GM12878 (cell line): ENCODE measurements around the gene MCFD2. TPM values are rescaled to one million over a fixed set of nuclear protein-coding genes. Genes with fewer than 3 reads are reported as not detected.
A peak's percentile ranks its signal among the peaks of the same experiment; 100 is the strongest.

Source experiments
- BHLHE40 ChIP-seq, 2 experiments: fragments of 450-650 bp in 1 of 2; IDR thresholded peaks; 2 replicates each; pipeline ENCODE4 v1.6.1; 2011 to 2017; ENCODE audit warnings: low read depth in 2 of 2, borderline replicate concordance in 1 of 2, improper control_type of control experiment in 1 of 2, low read length in 1 of 2, mild to moderate bottlenecking in 1 of 2
- CHD4 ChIP-seq: fragments of 200-600 bp; sonication (generic); IDR thresholded peaks from 2 replicates; pipeline ENCODE4 v1.6.1; 2016; ENCODE audit warnings: mild to moderate bottlenecking
- CREM ChIP-seq: IDR thresholded peaks from 2 replicates; pipeline ENCODE4 v1.6.1; 2014; ENCODE audit warnings: antibody characterized with exemption, low read depth
- CUX1 ChIP-seq: IDR thresholded peaks from 2 replicates; pipeline ENCODE4 v1.6.1; 2012; ENCODE audit warnings: improper control_type of control experiment, low read depth, low read length; ENCODE audit not compliant: insufficient replicate concordance
- KDM1A ChIP-seq: fragments of 200-600 bp; sonication (generic); IDR thresholded peaks from 2 replicates; pipeline ENCODE4 v1.6.1; 2016; ENCODE audit warnings: borderline replicate concordance
- LARP7 ChIP-seq: fragments of 450-650 bp; IDR thresholded peaks from 2 replicates; pipeline ENCODE4 v1.6.1; 2017; ENCODE audit warnings: mild to moderate bottlenecking
- MXI1 ChIP-seq: fragments of 150-350 bp; IDR thresholded peaks from 2 replicates; pipeline ENCODE4 v1.6.1; 2011; ENCODE audit warnings: low read depth, mild to moderate bottlenecking, inconsistent platforms, low read length, improper control_type of control experiment
- MYC ChIP-seq: IDR thresholded peaks from 2 replicates; pipeline ENCODE4 v1.6.1; 2011; ENCODE audit warnings: mild to moderate bottlenecking, low read length, moderate library complexity, inconsistent platforms; ENCODE audit not compliant: insufficient read depth, insufficient replicate concordance, insufficient read length, severe bottlenecking
- NBN ChIP-seq: fragments of 450-650 bp; IDR thresholded peaks from 2 replicates; pipeline ENCODE4 v1.6.1; 2016
- PAX5 ChIP-seq: IDR thresholded peaks from 2 replicates; pipeline ENCODE4 v1.6.1; 2011; ENCODE audit warnings: low read depth, low read length, borderline replicate concordance
- POLR2A ChIP-seq: IDR thresholded peaks from 2 replicates; pipeline ENCODE4 v1.6.1; 2011; ENCODE audit warnings: low read depth, mild to moderate bottlenecking, low read length
- RELB ChIP-seq: fragments of 450-650 bp; IDR thresholded peaks from 2 replicates; pipeline ENCODE4 v1.6.1; 2017; ENCODE audit warnings: low read depth, mild to moderate bottlenecking, moderate library complexity
- SKIL ChIP-seq: fragments of 450-650 bp; IDR thresholded peaks from 2 replicates; pipeline ENCODE4 v1.6.1; 2017; ENCODE audit warnings: mild to moderate bottlenecking, low read depth, inconsistent platforms; ENCODE audit not compliant: poor library complexity, severe bottlenecking
- STAT3 ChIP-seq: IDR thresholded peaks from 2 replicates; pipeline ENCODE4 v1.6.1; 2011; ENCODE audit warnings: low read depth, low read length, improper control_type of control experiment
- TCF7 ChIP-seq: IDR thresholded peaks from 2 replicates; pipeline ENCODE4 v1.6.1; 2014; ENCODE audit warnings: antibody characterized with exemption, borderline replicate concordance
- ZNF592 ChIP-seq: fragments of 450-650 bp; IDR thresholded peaks from 2 replicates; pipeline ENCODE4 v1.6.1; 2017; ENCODE audit warnings: mild to moderate bottlenecking, moderate library complexity
- polyA plus RNA-seq, 11 experiments: library from polyadenylated mRNA; depleted of rRNA in 4 of 11; unstranded in 6 of 11; stranded (reverse) in 5 of 11; fragments of >200 nt; fragmentation: Nextera tagmentation in 4 of 11; fragmentation: Illumina TruSeq in 1 of 11; extraction: Ambion mirVana in 4 of 11; extraction: Trizol in 1 of 11; gene quantifications; 1 replicate in 1 of 11; 2 replicates in 10 of 11; pipeline versions ENCODE4 v1.2.1 to v1.2.3, GENCODE V29; 2011 to 2016; ENCODE audit warnings: inconsistent platforms in 2 of 11, missing spikeins in 2 of 11, low read depth in 1 of 11
- total RNA-seq, 4 experiments: library from RNA; depleted of rRNA in 3 of 4; stranded (reverse); fragments of >200 nt in 3 of 4; fragmentation: Illumina TruSeq in 1 of 4; extraction: Trizol in 1 of 4; gene quantifications; 2 replicates each; pipeline versions ENCODE4 v1.2.1 to v1.2.3, GENCODE V29; 2013 to 2021

MCFD2 gene
- total and polyA plus RNA-seq, 10 of the 15 experiments (the other 5 are each of a cell fraction or from before 2014, with no cell fraction given), result 35.0 to 57.3 (median 40.3) TPM

- TF ChIP-seq RELB (peak; percentile 53), CUX1 (no peak), CREM (peak; percentile 61; the same call in 1 of the 2 replicates), LARP7 (peak; percentile 54; the same call in 1 of the 2 replicates), CHD4 (no peak), POLR2A (peak; percentile 82), KDM1A (no peak), ZNF592 (no peak), PAX5 (no peak), MXI1 (peak; percentile 95), STAT3 (no peak), NBN (peak; percentile 76), SKIL (no peak), TCF7 (no peak), MYC (peak; percentile 66), BHLHE40 (IDR thresholded peaks at IDR 0.05; ENCODE audit: borderline replicate concordance in 1 of 2, low read depth in 2 of 2, low read length in 1 of 2) (peak; percentile 74 to 94; a peak in 3 of 4 replicates)
Measured at GRCh38 chr2:46915811-46916630, 415 bp upstream of the MCFD2 start (continued).
